ENCODE measurements around the gene OOSP1.

Gene OOSP1

DNA sequence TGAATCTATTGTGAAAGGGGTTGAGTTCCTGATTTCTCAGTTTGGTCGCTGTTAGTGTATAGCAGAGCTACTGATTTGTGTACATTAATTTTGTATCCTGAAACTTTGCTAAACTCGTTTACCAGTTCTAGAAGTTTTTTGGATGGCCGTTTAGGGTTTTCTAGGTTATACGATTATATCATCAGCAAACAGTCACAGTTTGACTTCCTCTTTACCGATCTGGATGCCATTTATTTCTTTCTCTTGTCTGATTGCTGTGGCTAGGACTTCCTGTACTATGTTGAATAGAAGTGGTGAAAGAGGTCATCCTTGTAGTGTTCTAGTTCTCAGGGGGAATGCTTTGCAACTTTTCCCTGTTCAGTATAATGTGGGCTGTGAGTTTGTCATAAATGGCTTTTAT lies 54.2 kb downstream of the OOSP1 start:
- H3K4me1 ChIP-seq (ENCODE audit: control extremely low read depth in 1 of 4, control insufficient read depth in 4 of 4, insufficient read depth in 4 of 4, low read length in 3 of 4): no peaks in the 10 kb centered on the region
- ChIA-PET CTCF (no interaction called here), POLR2A (no interaction called here)
- peak in 2 of 3 donors; percentile 35 to 68 for DNase-seq
- no peaks in the 10 kb centered on the region for H3K27me3 ChIP-seq (replicated peaks in 2 of 5; ENCODE audit: control insufficient read depth in 4 of 5, insufficient read depth in 5 of 5, low read length in 4 of 5)
- no peaks in the 10 kb centered on the region for H3K36me3 ChIP-seq (ENCODE audit: control insufficient read depth in 4 of 4, insufficient read depth in 4 of 4, low read length in 3 of 4)
- no CpG with 5 or more reads among the region's 5 CpGs for WGBS (ENCODE audit: insufficient coverage)
- H3K9me3 ChIP-seq (ENCODE audit: control extremely low read depth in 1 of 5, control insufficient read depth in 4 of 5, insufficient read depth in 2 of 5, low read depth in 1 of 5, low read length in 4 of 5): peaks cover 1 to 25% (median 2%) of the 10 kb centered on the region in 5 experiments
- no peak overlapping the region for H3K4me3 ChIP-seq (ENCODE audit: control insufficient read depth in 1 of 7, extremely low read depth in 1 of 7, insufficient read depth in 4 of 7, low read depth in 2 of 7, low read length in 6 of 7)
- no peak overlapping the region for H3K27ac ChIP-seq (ENCODE audit: insufficient read depth in 1 of 2, low read depth in 1 of 2, low read length in 2 of 2, poor library complexity in 1 of 2, severe bottlenecking in 2 of 2)

DNA sequence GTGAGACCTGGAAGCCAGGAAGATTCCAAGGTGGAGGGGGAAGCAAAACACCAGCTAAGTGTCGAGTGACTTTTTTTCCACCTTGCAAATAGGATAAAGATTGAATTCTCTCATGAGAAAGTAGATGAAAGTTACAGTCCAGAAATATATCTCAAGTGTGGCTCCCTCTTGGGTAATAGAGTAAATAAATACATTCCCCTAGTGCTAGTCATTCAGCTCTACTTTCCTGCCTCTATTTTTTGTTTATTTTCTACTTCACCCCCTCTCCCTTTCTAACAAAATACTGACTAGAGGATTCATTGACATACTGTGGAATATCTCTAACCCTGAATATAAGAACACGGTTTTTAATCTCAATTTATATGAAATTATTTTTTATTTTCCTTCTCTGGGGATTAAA lies 59.6 kb downstream of the OOSP1 start:
- WGBS (ENCODE audit: insufficient coverage): no CpG with 5 or more reads among the region's 2 CpGs
- H3K4me3 ChIP-seq (ENCODE audit: control insufficient read depth in 1 of 7, extremely low read depth in 1 of 7, insufficient read depth in 4 of 7, low read depth in 2 of 7, low read length in 6 of 7): no peak overlapping the region
- no peak overlapping the region for H3K27ac ChIP-seq (ENCODE audit: insufficient read depth in 1 of 2, low read depth in 1 of 2, low read length in 2 of 2, poor library complexity in 1 of 2, severe bottlenecking in 2 of 2)
- no peaks in the 10 kb centered on the region for H3K4me1 ChIP-seq (ENCODE audit: control extremely low read depth in 1 of 4, control insufficient read depth in 4 of 4, insufficient read depth in 4 of 4, low read length in 3 of 4)
- H3K36me3 ChIP-seq (ENCODE audit: control insufficient read depth in 4 of 4, insufficient read depth in 4 of 4, low read length in 3 of 4): no peaks in the 10 kb centered on the region
- no peak for DNase-seq
- peaks cover 1 to 7% (median 4%) of the 10 kb centered on the region in 5 experiments for H3K9me3 ChIP-seq (ENCODE audit: control extremely low read depth in 1 of 5, control insufficient read depth in 4 of 5, insufficient read depth in 2 of 5, low read depth in 1 of 5, low read length in 4 of 5)
- H3K27me3 ChIP-seq (replicated peaks in 2 of 5; ENCODE audit: control insufficient read depth in 4 of 5, insufficient read depth in 5 of 5, low read length in 4 of 5): no peaks in the 10 kb centered on the region
- ChIA-PET CTCF (no interaction called here), POLR2A (no interaction called here)

DNA sequence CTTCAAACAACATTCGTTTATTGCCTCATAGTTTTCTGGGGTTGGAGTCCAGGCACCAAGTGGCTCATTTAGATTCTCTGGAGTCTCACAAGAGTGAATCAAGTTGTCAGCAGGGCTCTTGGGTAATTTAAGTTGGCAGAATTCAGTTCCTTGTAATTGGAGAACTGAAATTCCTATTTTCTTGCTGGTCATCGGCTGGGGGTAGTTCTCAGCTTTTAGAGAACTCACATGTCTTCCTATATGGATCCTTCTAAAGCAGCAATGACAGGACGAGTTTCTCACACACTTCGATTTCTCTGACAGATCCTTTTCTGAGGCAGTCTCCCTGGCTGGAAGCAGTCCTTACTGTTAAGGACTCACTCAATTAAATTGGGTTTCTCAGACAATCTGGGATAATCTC lies 61.5 kb downstream of the OOSP1 start:
- CTCF ChIA-PET: no interaction called here

DNA sequence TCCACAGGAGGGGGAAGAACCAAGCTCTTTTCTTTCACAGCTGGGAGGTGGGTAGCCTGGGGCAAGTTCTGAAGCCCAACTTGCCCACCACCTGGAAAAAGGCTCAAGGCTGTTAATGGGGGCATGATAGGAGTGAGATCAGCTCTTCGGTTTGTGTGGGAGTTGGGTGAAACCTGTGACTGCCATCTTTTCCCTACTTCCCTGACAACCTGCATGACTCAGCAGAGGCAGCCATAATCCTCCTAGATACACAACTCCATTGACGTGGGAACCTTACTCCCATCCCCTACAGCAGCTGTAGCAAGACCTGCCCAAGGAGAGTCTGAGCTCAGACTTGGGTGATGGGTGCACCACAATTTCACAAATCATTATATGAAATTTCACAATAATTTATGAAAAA lies 65.5 kb downstream of the OOSP1 start:
- Histone ChIP-seq H3K27me3 (replicated peaks in 2 of 5; ENCODE audit: control insufficient read depth in 4 of 5, insufficient read depth in 5 of 5, low read length in 4 of 5) (no peaks in the 10 kb centered on the region), H3K27ac (ENCODE audit: insufficient read depth in 1 of 2, low read depth in 1 of 2, low read length in 2 of 2, poor library complexity in 1 of 2, severe bottlenecking in 2 of 2) (no peak overlapping the region), H3K4me3 (ENCODE audit: control insufficient read depth in 1 of 7, extremely low read depth in 1 of 7, insufficient read depth in 4 of 7, low read depth in 2 of 7, low read length in 6 of 7) (no peak overlapping the region), H3K4me1 (ENCODE audit: control extremely low read depth in 1 of 4, control insufficient read depth in 4 of 4, insufficient read depth in 4 of 4, low read length in 3 of 4) (no peaks in the 10 kb centered on the region), H3K9me3 (ENCODE audit: control extremely low read depth in 1 of 5, control insufficient read depth in 4 of 5, insufficient read depth in 2 of 5, low read depth in 1 of 5, low read length in 4 of 5) (peaks cover 0 to 4% (median 1%) of the 10 kb centered on the region in 5 experiments), H3K36me3 (ENCODE audit: control insufficient read depth in 4 of 4, insufficient read depth in 4 of 4, low read length in 3 of 4) (no peaks in the 10 kb centered on the region)
- no peak for DNase-seq
- ChIA-PET POLR2A (no interaction called here), CTCF (interaction anchor here (1.0 kb wide), 1 partner anchor 9 kb away, joined by 4 read pairs; no protein-coding TSS in a partner anchor)
- no CpG with 5 or more reads among the region's 2 CpGs for WGBS (ENCODE audit: insufficient coverage)

More for the DNA sequence above, 61.5 kb downstream of the OOSP1 start:
- Histone ChIP-seq H3K36me3 (ENCODE audit: control insufficient read depth in 4 of 4, insufficient read depth in 4 of 4, low read length in 3 of 4) (no peaks in the 10 kb centered on the region), H3K27me3 (replicated peaks in 2 of 5; ENCODE audit: control insufficient read depth in 4 of 5, insufficient read depth in 5 of 5, low read length in 4 of 5) (no peaks in the 10 kb centered on the region), H3K4me1 (ENCODE audit: control extremely low read depth in 1 of 4, control insufficient read depth in 4 of 4, insufficient read depth in 4 of 4, low read length in 3 of 4) (no peaks in the 10 kb centered on the region), H3K4me3 (ENCODE audit: control insufficient read depth in 1 of 7, extremely low read depth in 1 of 7, insufficient read depth in 4 of 7, low read depth in 2 of 7, low read length in 6 of 7) (no peak overlapping the region), H3K9me3 (ENCODE audit: control extremely low read depth in 1 of 5, control insufficient read depth in 4 of 5, insufficient read depth in 2 of 5, low read depth in 1 of 5, low read length in 4 of 5) (peaks cover 0 to 4% (median 0%) of the 10 kb centered on the region in 5 experiments), H3K27ac (ENCODE audit: insufficient read depth in 1 of 2, low read depth in 1 of 2, low read length in 2 of 2, poor library complexity in 1 of 2, severe bottlenecking in 2 of 2) (no peak overlapping the region)
- DNase-seq: no peak
- POLR2A ChIA-PET: no interaction called here
- 95% methylated on average over 4 of the region's 4 CpGs for WGBS (ENCODE audit: insufficient coverage)

DNA sequence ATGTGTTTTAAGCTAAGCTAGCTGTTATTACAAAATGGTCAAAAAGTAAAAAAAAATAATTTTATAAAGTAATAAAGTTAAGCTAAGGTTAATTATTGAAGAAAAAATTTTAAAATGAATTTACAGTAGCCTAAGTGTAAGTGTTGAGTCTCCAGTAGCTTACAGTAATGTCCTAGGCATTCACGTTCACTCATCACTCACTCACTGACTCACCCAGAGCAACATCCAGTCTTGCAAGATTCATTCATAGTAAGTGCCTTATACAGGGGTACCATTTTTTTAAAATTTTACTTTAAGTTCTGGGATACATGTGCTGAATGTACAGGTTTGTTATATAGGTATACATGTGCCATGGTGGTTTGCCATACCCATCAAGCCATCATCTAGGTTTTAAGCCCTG lies 67.1 kb downstream of the OOSP1 start:
- no peaks in the 10 kb centered on the region for H3K36me3 ChIP-seq (ENCODE audit: control insufficient read depth in 4 of 4, insufficient read depth in 4 of 4, low read length in 3 of 4)
- DNase-seq: no peak
- no peaks in the 10 kb centered on the region for H3K4me1 ChIP-seq (ENCODE audit: control extremely low read depth in 1 of 4, control insufficient read depth in 4 of 4, insufficient read depth in 4 of 4, low read length in 3 of 4)
- no CpG with 5 or more reads among the region's 1 CpG for WGBS (ENCODE audit: insufficient coverage)
- ChIA-PET POLR2A (no interaction called here), CTCF (no interaction called here)
- peaks cover 0 to 3% (median 0%) of the 10 kb centered on the region in 5 experiments for H3K9me3 ChIP-seq (ENCODE audit: control extremely low read depth in 1 of 5, control insufficient read depth in 4 of 5, insufficient read depth in 2 of 5, low read depth in 1 of 5, low read length in 4 of 5)
- H3K27me3 ChIP-seq (replicated peaks in 2 of 5; ENCODE audit: control insufficient read depth in 4 of 5, insufficient read depth in 5 of 5, low read length in 4 of 5): no peaks in the 10 kb centered on the region
- no peak overlapping the region for H3K4me3 ChIP-seq (ENCODE audit: control insufficient read depth in 1 of 7, extremely low read depth in 1 of 7, insufficient read depth in 4 of 7, low read depth in 2 of 7, low read length in 6 of 7)
- no peak overlapping the region for H3K27ac ChIP-seq (ENCODE audit: insufficient read depth in 1 of 2, low read depth in 1 of 2, low read length in 2 of 2, poor library complexity in 1 of 2, severe bottlenecking in 2 of 2)
